Neuron (in vitro differentiated cells): ENCODE results near the gene CCR6.

Experiments used
- H2AFZ ChIP-seq: one replicate; pipeline ENCODE4 v1.6.1; 2013; ENCODE audit warnings: low read depth, mild to moderate bottlenecking, inconsistent platforms, low read length, moderate library complexity
- H3K27me3 ChIP-seq: one replicate; pipeline ENCODE4 v1.6.1; 2013; ENCODE audit warnings: low read length; ENCODE audit not compliant: insufficient read depth
- H3K36me3 ChIP-seq: one replicate; pipeline ENCODE4 v1.6.1; 2013; ENCODE audit warnings: low read length; ENCODE audit not compliant: insufficient read depth
- H3K4me1 ChIP-seq: one replicate; pipeline ENCODE4 v1.6.1; 2013; ENCODE audit warnings: low read length; ENCODE audit not compliant: insufficient read depth
- H3K4me3 ChIP-seq: 2 replicates; pipeline ENCODE4 v1.5.1; 2013; ENCODE audit warnings: mild to moderate bottlenecking, low read length, moderate library complexity
- H3K9me3 ChIP-seq: one replicate; pipeline ENCODE4 v1.6.1; 2013; ENCODE audit warnings: low read length

CCR6 gene

GRCh38 chr6:167116109-167116837 lies 6.6 kb upstream of the CCR6 start:
- Histone ChIP-seq H3K36me3 (no peaks in the 10 kb centered on the region), H3K4me3 (no peak overlapping the region)

DNA sequence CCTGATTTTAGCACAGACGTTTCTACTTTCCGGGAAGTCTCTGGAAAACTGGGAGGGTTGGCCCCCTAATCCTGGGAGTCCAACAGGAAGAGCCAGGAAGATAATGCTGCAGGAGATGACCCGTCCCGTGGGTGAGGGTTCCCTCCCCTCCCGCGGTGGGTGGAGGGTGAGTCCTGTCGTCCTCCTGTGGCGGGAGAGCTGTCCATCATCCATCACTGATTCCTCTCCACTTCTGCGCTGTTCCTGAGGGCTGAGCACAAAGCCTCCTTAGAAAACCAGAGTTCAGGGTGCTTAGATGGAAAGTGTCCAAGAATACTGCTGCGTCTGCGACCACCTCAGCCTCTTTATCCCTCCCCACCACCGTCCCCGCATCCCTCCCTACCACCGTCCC lies 6.1 kb upstream of the CCR6 start:
- Histone ChIP-seq H3K4me1 (peaks cover 12% of the 10 kb centered on the region), H3K4me3 (no peak overlapping the region)

More at GRCh38 chr6:167116109-167116837, 6.6 kb upstream of the CCR6 start:
- peaks cover 12% of the 10 kb centered on the region for H3K4me1 ChIP-seq
- no peaks in the 10 kb centered on the region for H3K9me3 ChIP-seq
- no peak overlapping the region for H2AFZ ChIP-seq
- no peaks in the 10 kb centered on the region for H3K27me3 ChIP-seq

GRCh38 chr6:167118006-167118405 lies 4.9 kb upstream of the CCR6 start:
- Histone ChIP-seq H3K4me3 (no peak overlapping the region), H3K36me3 (no peaks in the 10 kb centered on the region), H2AFZ (no peak overlapping the region)

More for the DNA sequence above, 6.1 kb upstream of the CCR6 start:
- H3K9me3 ChIP-seq: no peaks in the 10 kb centered on the region
- no peak overlapping the region for H2AFZ ChIP-seq
- no peaks in the 10 kb centered on the region for H3K36me3 ChIP-seq
- no peaks in the 10 kb centered on the region for H3K27me3 ChIP-seq

DNA sequence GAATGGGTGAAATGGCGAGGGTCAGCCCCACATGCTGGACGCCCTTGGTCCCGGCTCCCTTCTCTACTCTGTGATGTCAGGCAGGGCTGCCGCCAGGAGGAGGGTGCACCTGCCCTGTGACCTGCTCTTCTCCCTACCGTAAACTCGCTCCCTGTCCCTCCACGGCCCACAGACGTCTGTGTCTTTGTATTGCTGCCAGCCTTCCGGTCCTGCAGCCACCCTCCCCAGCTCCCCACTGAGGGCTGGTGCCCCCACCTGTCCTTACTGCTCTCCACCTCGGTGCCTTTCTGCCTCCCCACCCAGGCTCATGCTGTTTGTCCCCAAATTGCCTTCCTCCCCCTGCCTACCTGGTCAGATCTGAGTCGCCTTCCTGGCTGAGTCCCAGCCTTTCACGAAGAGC lies 4.1 kb upstream of the CCR6 start:
- peaks cover 12% of the 10 kb centered on the region for H3K4me1 ChIP-seq
- no peak overlapping the region for H2AFZ ChIP-seq
- no peaks in the 10 kb centered on the region for H3K27me3 ChIP-seq
- no peaks in the 10 kb centered on the region for H3K36me3 ChIP-seq
- no peak overlapping the region for H3K4me3 ChIP-seq
- no peaks in the 10 kb centered on the region for H3K9me3 ChIP-seq

More at GRCh38 chr6:167118006-167118405, 4.9 kb upstream of the CCR6 start:
- Histone ChIP-seq H3K4me1 (peaks cover 12% of the 10 kb centered on the region), H3K9me3 (no peaks in the 10 kb centered on the region), H3K27me3 (no peaks in the 10 kb centered on the region)

GRCh38 chr6:167119670-167120582 lies 3.0 kb upstream of the CCR6 start:
- Histone ChIP-seq H3K36me3 (no peaks in the 10 kb centered on the region), H3K4me3 (no peak overlapping the region), H3K9me3 (no peaks in the 10 kb centered on the region), H3K27me3 (no peaks in the 10 kb centered on the region), H3K4me1 (peaks cover 9% of the 10 kb centered on the region), H2AFZ (no peak overlapping the region)

- no peaks in the 10 kb centered on the region for H3K9me3 ChIP-seq
- no peak overlapping the region for H2AFZ ChIP-seq
- H3K4me1 ChIP-seq: peaks cover 9% of the 10 kb centered on the region
- no peak overlapping the region for H3K4me3 ChIP-seq
- H3K36me3 ChIP-seq: no peaks in the 10 kb centered on the region
- no peaks in the 10 kb centered on the region for H3K27me3 ChIP-seq
These were observed 2.4 kb upstream of the CCR6 start for GRCh38 chr6:167120583-167120903.

DNA sequence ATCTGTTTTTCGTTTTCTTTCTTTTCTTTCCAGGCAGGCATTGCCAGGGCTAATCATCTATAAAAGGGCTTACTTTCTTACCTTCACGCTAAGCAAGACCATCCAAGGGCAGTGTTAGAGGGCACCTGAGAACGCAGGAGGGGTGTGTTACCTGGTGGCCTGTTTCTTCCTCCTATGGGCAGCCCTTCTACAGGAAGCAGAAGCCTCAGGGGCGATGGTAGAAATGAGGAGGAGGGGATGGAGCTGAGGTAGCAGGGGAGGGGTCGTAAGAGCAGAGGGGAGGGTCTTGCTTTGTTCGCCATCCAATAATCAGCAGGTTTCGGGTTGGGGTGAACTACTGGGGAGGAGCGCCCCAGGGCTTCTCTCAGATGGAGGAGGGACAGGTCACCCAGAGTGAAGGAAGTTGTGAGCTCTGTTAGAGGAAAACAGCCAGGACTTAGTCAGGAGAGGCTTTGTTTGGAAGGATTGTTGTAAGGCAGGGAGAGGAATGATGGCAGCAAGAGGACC lies 1.5 kb upstream of the CCR6 start:
- no peak overlapping the region for H2AFZ ChIP-seq
- no peaks in the 10 kb centered on the region for H3K27me3 ChIP-seq
- no peaks in the 10 kb centered on the region for H3K36me3 ChIP-seq
- H3K4me1 ChIP-seq: peaks cover 9% of the 10 kb centered on the region
- no peak overlapping the region for H3K4me3 ChIP-seq
- H3K9me3 ChIP-seq: no peaks in the 10 kb centered on the region

DNA sequence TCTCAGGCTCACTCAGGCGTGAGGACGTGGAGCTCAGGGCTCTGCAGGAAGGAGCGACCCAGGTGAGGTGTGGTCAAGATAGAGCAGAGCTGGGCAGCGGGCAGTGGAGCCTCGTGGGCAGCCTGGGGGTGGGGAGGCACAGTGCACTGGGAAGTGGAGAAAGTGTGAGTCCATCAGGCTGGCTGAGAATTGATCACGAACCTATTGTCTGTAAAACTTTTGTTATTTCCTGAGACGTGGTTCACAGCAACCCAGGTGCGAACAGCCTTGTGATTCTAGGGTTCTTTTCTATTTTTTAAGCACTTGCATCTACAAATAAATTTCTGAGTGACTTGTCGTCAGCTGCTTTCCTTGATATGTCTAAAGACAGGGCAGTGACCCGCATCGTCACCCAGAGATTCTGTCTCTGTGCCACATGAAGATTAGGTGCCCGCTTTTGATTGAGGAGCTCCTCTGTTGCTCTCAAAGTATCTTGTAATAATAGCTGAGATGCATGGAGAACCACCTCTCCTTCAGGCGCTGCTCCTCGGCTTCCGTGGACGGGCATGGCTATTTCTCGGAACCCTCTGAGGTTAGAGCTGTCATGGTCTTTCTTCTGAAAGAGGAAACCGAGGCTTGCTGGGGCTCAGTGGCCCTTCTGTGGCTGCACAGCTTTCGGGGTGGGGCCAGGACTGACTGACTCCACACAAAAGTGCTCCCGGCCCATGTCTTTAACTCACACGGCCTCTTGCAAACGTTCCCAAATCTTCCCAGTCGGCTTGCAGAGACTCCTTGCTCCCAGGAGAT lies 662 bp upstream of the CCR6 start:
- Histone ChIP-seq H3K4me1 (peaks cover 9% of the 10 kb centered on the region), H3K27me3 (no peaks in the 10 kb centered on the region), H2AFZ (no peak overlapping the region), H3K9me3 (no peaks in the 10 kb centered on the region), H3K4me3 (no peak overlapping the region), H3K36me3 (no peaks in the 10 kb centered on the region)

DNA sequence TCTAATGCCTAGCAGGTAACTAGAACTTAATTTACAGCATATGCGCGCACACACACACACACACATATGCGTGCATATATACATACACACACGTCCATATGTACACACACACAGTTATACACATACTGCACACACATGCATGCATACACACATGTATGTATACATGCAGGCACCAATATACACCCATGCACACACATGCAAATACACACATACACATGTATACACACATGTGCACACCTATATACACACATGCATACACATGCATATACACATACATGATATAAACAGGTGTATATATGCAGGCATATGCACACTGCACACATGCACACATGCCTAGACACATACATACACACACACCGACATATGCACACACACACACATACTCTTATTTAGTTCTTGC lies 1.9 kb downstream of the CCR6 start:
- Histone ChIP-seq H3K4me3 (no peak overlapping the region), H3K9me3 (no peaks in the 10 kb centered on the region), H2AFZ (no peak overlapping the region), H3K4me1 (peaks cover 9% of the 10 kb centered on the region), H3K36me3 (no peaks in the 10 kb centered on the region), H3K27me3 (no peaks in the 10 kb centered on the region)

GRCh38 chr6:167125410-167125809 lies 2.5 kb downstream of the CCR6 start:
- no peaks in the 10 kb centered on the region for H3K27me3 ChIP-seq
- H3K4me1 ChIP-seq: peaks cover 7% of the 10 kb centered on the region
- no peaks in the 10 kb centered on the region for H3K36me3 ChIP-seq
- no peak overlapping the region for H2AFZ ChIP-seq
- H3K4me3 ChIP-seq: no peak overlapping the region
- no peaks in the 10 kb centered on the region for H3K9me3 ChIP-seq

GRCh38 chr6:167125855-167126349 lies 3.0 kb downstream of the CCR6 start:
- Histone ChIP-seq H3K27me3 (no peaks in the 10 kb centered on the region), H3K36me3 (no peaks in the 10 kb centered on the region), H3K9me3 (no peaks in the 10 kb centered on the region), H3K4me1 (peaks cover 2% of the 10 kb centered on the region), H2AFZ (no peak overlapping the region), H3K4me3 (no peak overlapping the region)

DNA sequence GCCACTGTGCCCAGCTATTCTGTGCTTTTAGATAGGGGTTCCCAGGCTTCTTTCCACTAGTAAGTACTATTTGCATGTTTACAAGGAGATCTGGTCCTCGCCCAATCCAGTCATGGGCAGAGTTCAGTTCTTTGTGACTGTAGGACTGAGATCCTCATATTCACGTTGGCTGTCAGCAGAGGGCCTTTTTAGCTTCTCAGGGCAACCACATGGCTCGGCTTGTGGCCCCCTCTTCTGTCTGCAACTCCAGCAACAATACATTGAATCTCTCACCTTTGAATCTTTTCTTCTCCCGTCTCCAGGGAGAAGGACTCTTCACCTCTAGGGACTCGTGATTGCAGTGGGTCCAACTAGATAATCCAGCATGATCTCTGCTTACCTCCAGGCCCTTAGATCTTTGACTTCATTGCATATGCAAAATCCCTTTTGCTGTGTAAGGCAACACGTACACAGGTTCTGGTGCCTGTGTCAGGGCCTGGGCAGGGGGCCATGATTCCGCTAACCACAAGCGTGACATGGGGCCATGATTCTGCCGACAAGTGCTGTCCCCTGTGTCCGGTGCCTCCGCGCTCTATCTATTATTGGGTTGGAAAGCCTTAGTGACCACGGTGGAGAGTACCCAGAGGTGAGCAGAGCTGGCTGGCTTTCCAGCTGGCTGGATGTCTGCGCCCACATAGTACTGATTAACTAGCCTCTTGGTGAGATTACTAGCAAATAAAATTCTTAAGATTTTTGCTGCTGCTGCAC lies 5.1 kb downstream of the CCR6 start:
- Histone ChIP-seq H3K9me3 (no peaks in the 10 kb centered on the region), H2AFZ (no peak overlapping the region), H3K4me1 (no peaks in the 10 kb centered on the region), H3K4me3 (no peak overlapping the region), H3K36me3 (no peaks in the 10 kb centered on the region), H3K27me3 (no peaks in the 10 kb centered on the region)
